DMS 273 (cell line): ENCODE data around the gene PTP4A1.
A peak's percentile ranks its signal among the peaks of the same experiment; 100 is the strongest.

ENCODE experiments used
- DNase-seq: peaks from one replicate; lab custom pipeline; 2025; ENCODE audit not compliant: unreplicated experiment; lab: John Stamatoyannopoulos, UW

Gene PTP4A1

DNA sequence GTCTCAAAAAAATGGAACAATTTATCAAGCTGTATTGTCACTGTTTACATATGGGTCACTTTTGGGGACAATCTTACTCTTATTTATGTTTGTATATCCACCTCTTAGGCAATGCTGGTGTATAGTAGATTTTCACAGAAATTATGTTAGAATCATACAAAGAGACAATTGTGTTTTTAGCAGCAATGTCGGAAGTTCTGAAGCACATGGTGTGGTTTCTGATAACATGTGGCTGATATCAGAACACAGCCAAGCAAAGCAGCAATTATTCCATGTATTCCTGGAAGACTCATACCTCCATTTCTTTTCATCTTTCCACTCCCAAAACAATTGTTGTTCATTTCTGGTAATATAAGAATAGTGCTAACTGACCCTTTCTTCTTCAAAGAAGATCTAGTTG is 17.5 kb upstream of the PTP4A1 start:
- DNase-seq = no peak

DNA sequence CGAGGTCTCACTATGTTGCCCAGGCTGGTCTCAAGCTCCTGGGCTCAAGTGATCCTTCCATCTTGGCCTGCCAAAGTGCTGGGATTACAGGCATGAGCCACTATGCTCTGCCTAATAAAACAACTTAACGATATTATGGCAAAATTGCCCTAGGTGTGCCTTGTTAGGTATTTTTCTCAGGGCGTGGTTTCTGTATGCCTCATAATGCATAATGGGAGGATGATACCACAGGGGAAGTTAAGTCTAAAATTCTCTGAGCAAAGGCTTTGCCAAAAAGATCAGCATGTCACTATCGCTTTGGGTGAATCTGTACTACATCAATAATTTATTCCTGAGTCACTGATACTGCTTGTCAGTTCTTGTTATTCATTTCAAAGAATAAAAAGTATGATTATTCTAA is 15.9 kb upstream of the PTP4A1 start:
- DNase-seq = no peak

DNA sequence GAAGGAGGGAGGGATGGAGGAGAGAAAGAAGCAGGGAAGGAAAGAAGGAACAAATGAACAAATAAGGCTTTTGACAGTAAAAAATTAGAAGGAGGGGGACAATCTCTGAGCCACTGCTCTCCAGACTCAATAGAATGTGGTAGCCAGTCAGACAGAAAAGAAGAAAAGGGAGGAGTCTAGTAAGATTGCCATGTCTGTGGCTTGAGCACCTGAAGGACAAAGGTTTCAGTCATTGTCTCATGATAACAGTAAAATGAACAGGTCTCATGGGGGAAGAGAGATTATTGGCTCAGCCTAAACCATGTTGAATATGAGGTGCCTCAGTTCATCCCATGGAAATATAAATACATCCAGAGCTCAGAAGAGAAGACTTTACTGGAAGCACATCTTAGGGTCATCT is 14.0 kb upstream of the PTP4A1 start:
- DNase-seq = no peak

GRCh38 chr6:63560801-63561287 is 11.4 kb upstream of the PTP4A1 start:
- no peak for DNase-seq

DNA sequence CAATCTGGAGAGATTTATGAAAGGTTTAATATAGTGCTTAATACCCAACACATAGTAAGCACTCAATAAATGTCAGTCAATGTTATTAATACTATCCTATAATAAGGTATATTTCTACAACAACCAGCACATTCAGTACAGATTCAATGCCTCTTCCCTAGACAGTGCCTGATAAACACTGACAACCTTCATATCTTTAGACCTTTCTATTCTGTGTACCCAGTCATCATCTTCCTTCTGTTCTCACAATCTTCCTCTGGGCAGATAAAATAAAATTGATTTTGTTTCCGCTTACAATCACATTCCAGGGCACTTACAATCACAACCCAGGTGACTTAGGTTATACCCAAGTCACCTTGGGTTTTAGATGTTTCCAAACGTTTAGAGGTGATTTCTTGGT is 11.0 kb upstream of the PTP4A1 start:
- DNase-seq = no peak

GRCh38 chr6:63563235-63563634 is 9.0 kb upstream of the PTP4A1 start:
- no peak for DNase-seq

GRCh38 chr6:63565058-63565726 is 7.1 kb upstream of the PTP4A1 start:
- no peak for DNase-seq

GRCh38 chr6:63565727-63566596 is 6.3 kb upstream of the PTP4A1 start:
- DNase-seq = no peak

DNA sequence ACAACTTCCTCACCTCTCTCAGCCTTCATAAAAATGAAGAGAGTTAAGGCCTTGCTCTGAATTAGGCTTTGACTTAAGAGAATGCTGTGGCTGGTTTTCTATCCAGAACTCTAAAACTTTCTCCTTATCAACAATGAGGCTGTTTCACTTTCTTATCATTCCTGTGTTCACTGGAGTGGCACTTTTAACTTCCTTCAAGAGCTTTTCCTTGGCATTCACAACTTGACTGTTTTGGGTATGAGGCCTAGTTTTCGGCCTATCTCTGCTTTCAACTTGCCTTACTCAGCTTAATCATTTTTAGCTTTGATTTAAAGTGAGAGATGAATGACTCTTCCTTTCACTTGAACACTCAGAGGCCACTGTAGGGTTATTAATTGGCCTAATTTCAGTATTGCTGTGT is 4.3 kb upstream of the PTP4A1 start:
- DNase-seq = no peak

- no peak for DNase-seq
Measured at GRCh38 chr6:63571361-63572043, 778 bp upstream of the PTP4A1 start.

DNA sequence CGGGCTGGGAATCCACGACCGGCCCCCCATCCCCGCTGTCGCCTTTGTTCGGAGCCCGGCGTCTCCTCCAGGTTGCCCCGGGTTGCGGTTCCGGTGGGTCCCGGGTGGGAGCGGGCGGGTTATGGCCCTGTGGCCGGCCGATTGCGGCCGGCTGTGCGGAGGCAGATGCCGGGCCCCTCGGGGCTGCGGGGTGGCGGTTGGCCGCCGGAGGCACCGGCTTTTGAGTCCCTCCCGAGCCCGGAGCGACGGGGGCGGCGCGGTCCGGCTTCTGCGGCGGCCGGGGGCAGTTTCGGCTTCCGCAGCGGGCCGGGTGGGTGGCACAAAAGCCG is 431 bp downstream of the PTP4A1 start:
- DNase-seq = peak; percentile 56

GRCh38 chr6:63573076-63573898 is 1.0 kb downstream of the PTP4A1 start:
- DNase-seq = peak; percentile 90

DNA sequence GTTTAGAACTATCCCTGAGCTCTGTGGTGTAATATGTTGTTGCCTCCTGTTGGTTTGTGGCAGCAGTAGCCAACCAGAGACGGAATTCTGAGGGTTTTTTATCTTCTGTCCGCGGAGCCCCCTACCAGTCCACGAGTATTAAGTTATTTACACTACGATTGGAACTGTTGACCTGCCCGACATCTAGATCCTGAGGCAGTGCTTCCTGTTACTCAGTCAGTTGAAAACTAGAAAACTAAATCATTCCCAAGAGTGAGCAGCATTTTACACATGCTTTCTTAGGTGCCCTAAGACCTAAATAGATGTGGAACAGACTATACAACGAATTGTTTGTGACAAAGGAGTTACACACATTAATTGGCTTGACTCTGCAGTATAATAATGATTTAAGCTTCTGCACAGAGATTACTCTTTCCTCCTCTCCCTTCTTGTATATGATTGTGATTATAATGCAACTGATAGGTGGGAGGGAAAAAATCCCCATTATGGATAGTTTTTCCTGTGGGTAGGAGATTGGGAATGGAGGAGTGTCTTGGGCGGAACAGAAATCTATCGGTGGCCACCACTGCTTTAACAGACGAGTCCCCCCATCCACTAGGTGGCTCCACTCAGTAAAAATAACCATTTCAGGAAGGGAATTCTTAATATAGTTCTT is 1.7 kb downstream of the PTP4A1 start:
- DNase-seq = peak; percentile 73

GRCh38 chr6:63574554-63574900 is 2.2 kb downstream of the PTP4A1 start:
- no peak for DNase-seq

GRCh38 chr6:63576147-63576772 is 4.0 kb downstream of the PTP4A1 start:
- DNase-seq = no peak

DNA sequence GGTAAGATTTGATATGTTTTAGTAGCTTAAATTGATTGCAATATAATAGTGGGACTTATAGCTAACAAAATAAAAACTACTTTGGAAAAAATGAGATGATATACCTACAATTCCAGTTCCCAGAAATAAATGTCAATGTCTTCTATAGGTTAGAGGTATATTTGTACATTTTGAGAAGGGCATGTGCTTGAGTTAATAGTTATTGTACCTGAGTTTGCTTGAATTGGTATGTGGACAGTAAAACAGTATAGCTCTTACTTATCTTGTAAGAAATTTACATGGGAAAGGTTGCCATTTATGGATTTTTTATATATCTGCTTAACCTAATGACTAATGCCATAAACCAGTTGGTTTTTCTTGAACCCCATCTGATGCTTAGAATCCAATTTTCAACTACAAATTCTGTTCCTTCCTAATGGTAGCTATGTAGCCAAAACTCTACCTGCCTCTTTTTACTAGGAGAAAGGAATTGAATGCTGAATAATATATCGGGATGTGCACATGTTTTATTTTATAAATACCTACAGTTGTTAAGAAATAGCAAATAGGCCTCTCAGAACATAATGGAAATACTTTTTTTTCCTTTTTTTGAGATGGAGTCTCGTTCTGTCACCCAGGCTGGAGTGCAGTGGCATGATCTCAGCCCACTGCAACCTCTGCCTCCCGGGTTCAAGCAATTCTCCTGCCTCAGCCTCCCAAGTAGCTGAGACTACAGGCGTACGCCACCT is 4.9 kb downstream of the PTP4A1 start:
- no peak for DNase-seq

GRCh38 chr6:63578757-63579156 is 6.5 kb downstream of the PTP4A1 start:
- DNase-seq = no peak

DNA sequence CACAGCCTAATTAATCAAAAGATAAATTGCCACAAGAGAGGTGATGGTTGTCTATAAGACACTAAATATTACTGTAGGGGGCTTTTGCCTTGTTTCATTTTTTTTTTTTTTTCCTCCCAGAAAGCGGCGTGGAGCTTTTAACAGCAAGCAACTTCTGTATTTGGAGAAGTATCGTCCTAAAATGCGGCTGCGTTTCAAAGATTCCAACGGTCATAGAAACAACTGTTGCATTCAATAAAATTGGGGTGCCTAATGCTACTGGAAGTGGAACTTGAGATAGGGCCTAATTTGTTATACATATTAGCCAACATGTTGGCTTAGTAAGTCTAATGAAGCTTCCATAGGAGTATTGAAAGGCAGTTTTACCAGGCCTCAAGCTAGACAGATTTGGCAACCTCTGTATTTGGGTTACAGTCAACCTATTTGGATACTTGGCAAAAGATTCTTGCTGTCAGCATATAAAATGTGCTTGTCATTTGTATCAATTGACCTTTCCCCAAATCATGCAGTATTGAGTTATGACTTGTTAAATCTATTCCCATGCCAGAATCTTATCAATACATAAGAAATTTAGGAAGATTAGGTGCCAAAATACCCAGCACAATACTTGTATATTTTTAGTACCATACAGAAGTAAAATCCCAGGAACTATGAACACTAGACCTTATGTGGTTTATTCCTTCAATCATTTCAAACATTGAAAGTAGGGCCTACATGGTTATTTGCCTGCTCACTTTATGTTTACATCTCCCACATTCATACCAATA is 7.8 kb downstream of the PTP4A1 start:
- DNase-seq = no peak

GRCh38 chr6:63580704-63580961 is 8.4 kb downstream of the PTP4A1 start:
- DNase-seq = no peak
